HepG2 (cell line): ENCODE data around the gene EAF1. TPM values are rescaled to one million over a fixed set of nuclear protein-coding genes. Genes with fewer than 3 reads are reported as not detected.
A peak's percentile ranks its signal among the peaks of the same experiment; 100 is the strongest.

Experiments
- ATAC-seq: fragments of 200-7000 bp; cut with Tn5 transposase; 3 replicates; pipeline ENCODE4 v1.9.1; 2020; ENCODE audit warnings: mild to moderate bottlenecking, moderate library complexity
- BruUV-seq: library from RNA; stranded (reverse); fragments of 400-500 nt; replicated peaks from 2 replicates; lab custom pipeline; 2021; lab: Mats Ljungman, UMichigan
- CTCF ChIA-PET: fragments of 300-600 bp; formaldehyde crosslinking; extraction: SDS; loops from one replicate; lab custom pipeline; 2021; ENCODE audit warnings: low total read pairs, inconsistent platforms, low intra/inter-chr PET ratio; lab: Yijun Ruan, JAX
- POLR2A ChIA-PET: fragments of 350-600 bp; sonication (Branson Sonifier 250); formaldehyde crosslinking; loops from one replicate; lab custom pipeline; 2020; ENCODE audit warnings: antibody characterized with exemption, inconsistent platforms; lab: Yijun Ruan, JAX
- DNase-seq: peaks from one replicate; pipeline ENCODE4 v3.0.0-alpha.2; 2015; ENCODE audit warnings: low spot score
- FAIRE-seq: peaks from 3 replicates; lab custom pipeline; 2011; peaks lifted over from hg19 to GRCh38; lab: Jason Lieb, UNC
- H2AFZ ChIP-seq: one replicate; pipeline ENCODE4 v1.6.1; 2011; ENCODE audit warnings: low read length, inconsistent platforms
- H3K27ac ChIP-seq: fragments of 300-600 bp; 3 replicates; pipeline ENCODE4 v1.8.0; 2011; ENCODE audit warnings: mixed run types, mild to moderate bottlenecking, mixed read lengths, low read length, inconsistent platforms; ENCODE audit not compliant: insufficient read depth; ENCODE audit errors: extremely low read length
- H3K27me3 ChIP-seq, 2 experiments: fragments of 200-600 bp in 1 of 2; 2 replicates in 1 of 2; 3 replicates in 1 of 2; pipeline versions ENCODE4 v1.6.0 to v1.8.0; 2011; ENCODE audit warnings: low read length in 2 of 2, mild to moderate bottlenecking in 2 of 2, moderate library complexity in 2 of 2, inconsistent platforms in 1 of 2; ENCODE audit not compliant: insufficient read depth in 2 of 2, control insufficient read depth in 1 of 2
- H3K36me3 ChIP-seq, 2 experiments: fragments of 200-600 bp in 1 of 2; replicated peaks in 1 of 2; 2 replicates in 1 of 2; 3 replicates in 1 of 2; pipeline versions ENCODE4 v1.5.1 to v1.8.0; 2011; ENCODE audit warnings: low read length in 2 of 2, inconsistent platforms in 1 of 2; ENCODE audit not compliant: insufficient read depth in 2 of 2, control insufficient read depth in 1 of 2
- H3K4me1 ChIP-seq: 2 replicates; pipeline ENCODE4 v1.5.1; 2012; ENCODE audit warnings: low read length, inconsistent platforms; ENCODE audit not compliant: insufficient read depth
- H3K4me2 ChIP-seq: 2 replicates; pipeline ENCODE4 v1.6.0; 2011; ENCODE audit warnings: low read depth, low read length, inconsistent platforms
- H3K4me3 ChIP-seq, 3 experiments: fragments of 200-600 bp in 1 of 3; sonication (generic), shearing (Covaris generic) in 1 of 3; replicated peaks in 1 of 3; 2 replicates each; pipeline ENCODE4 v1.5.1; 2011 to 2016; ENCODE audit warnings: low read length in 3 of 3, inconsistent platforms in 2 of 3, low read depth in 2 of 3, mild to moderate bottlenecking in 2 of 3, control low read depth in 1 of 3, mixed read lengths in 1 of 3; ENCODE audit not compliant: insufficient read depth in 1 of 3
- H3K79me2 ChIP-seq: one replicate; pipeline ENCODE4 v1.6.1; 2011; ENCODE audit warnings: low read length, inconsistent platforms; ENCODE audit not compliant: insufficient read depth
- H3K9ac ChIP-seq: 2 replicates; pipeline ENCODE4 v1.6.0; 2011; ENCODE audit warnings: mild to moderate bottlenecking, low read depth, low read length, inconsistent platforms; ENCODE audit not compliant: insufficient read depth
- H3K9me3 ChIP-seq: 2 replicates; pipeline ENCODE4 v1.5.1; 2012; ENCODE audit warnings: mild to moderate bottlenecking, low read length
- H4K20me1 ChIP-seq: 2 replicates; pipeline ENCODE4 v1.6.0; 2011; ENCODE audit warnings: inconsistent platforms, mild to moderate bottlenecking, low read length, moderate library complexity; ENCODE audit not compliant: insufficient read depth
- HES4 ChIP-seq: sonication (generic); formaldehyde crosslinking; IDR thresholded peaks from 2 replicates; pipeline ENCODE4 v1.9.0; 2021; ENCODE audit warnings: mild to moderate bottlenecking, missing genetic modification reagents, borderline replicate concordance
- SOX6 ChIP-seq, 2 experiments: fragments of 450-650 bp in 1 of 2; sonication (generic) in 1 of 2; formaldehyde crosslinking in 1 of 2; IDR thresholded peaks; 2 replicates each; pipeline versions ENCODE4 v1.4.0 to v1.6.1; 2017 to 2020; ENCODE audit warnings: antibody characterized with exemption in 1 of 2, mild to moderate bottlenecking in 1 of 2, missing genetic modification reagents in 1 of 2
- TMF1 ChIP-seq: sonication (generic); formaldehyde crosslinking; IDR thresholded peaks from 2 replicates; pipeline ENCODE4 v1.8.1; 2022; ENCODE audit warnings: low read depth, missing genetic modification reagents
- ZMYM2 ChIP-seq: sonication (generic); formaldehyde crosslinking; IDR thresholded peaks from 2 replicates; pipeline ENCODE4 v1.8.0; 2022; ENCODE audit warnings: mild to moderate bottlenecking, missing genetic modification reagents
- WGBS: methylation state at CpG from one replicate; pipeline ENCODE4 v1.1.6; 2017; ENCODE audit warnings: low lambda C conversion rate; 5-methylcytosine and 5-hydroxymethylcytosine counted together
- in situ Hi-C: cut with HindIII; loops from 2 replicates; pipeline ENCODE4 v1.10.0; 2017; ENCODE audit warnings: low pct_unique_long_range_greater_than_20kb; ENCODE audit not compliant: extremely low pct_ligation_motif_present
- intact Hi-C: fragments of 100-400 bp; cut with micrococcal nuclease; formaldehyde crosslinking; loops from one replicate; pipeline ENCODE4 v1.10.0; 2022; ENCODE audit not compliant: unreplicated experiment
- polyA plus RNA-seq, 8 experiments: library from polyadenylated mRNA; depleted of rRNA in 3 of 8; stranded (reverse) in 7 of 8; unstranded in 1 of 8; fragments of >200 nt; fragmentation: Illumina TruSeq in 4 of 8; extraction: Trizol in 4 of 8; gene quantifications; 2 replicates each; pipeline versions ENCODE4 v1.2.1 to v1.2.3, GENCODE V29; 2011 to 2016; ENCODE audit warnings: low read depth in 4 of 8, missing spikeins in 1 of 8, mixed read lengths in 1 of 8; ENCODE audit not compliant: insufficient read depth in 1 of 8
- total RNA-seq, 5 experiments: library from RNA; depleted of rRNA; stranded (reverse); fragments of >200 nt; fragmentation: Illumina TruSeq; extraction: Trizol; gene quantifications; 2 replicates each; pipeline ENCODE4 v1.2.3, GENCODE V29; 2016; ENCODE audit warnings: low read depth in 1 of 5
- TF ChIP-seq, protein P1 (sequence below): sonication (generic); formaldehyde crosslinking; IDR thresholded peaks from 2 replicates; pipeline ENCODE4 v1.8.1; 2023; ENCODE audit warnings: mild to moderate bottlenecking, missing genetic modification reagents
- TF ChIP-seq, protein P2 (sequence below): sonication (generic); formaldehyde crosslinking; IDR thresholded peaks from 2 replicates; pipeline ENCODE4 v1.4.0; 2020; ENCODE audit warnings: missing genetic modification reagents
- TF ChIP-seq, protein P3 (sequence below): sonication (generic); formaldehyde crosslinking; IDR thresholded peaks from 2 replicates; pipeline ENCODE4 v1.5.1; 2020; ENCODE audit warnings: mild to moderate bottlenecking, missing genetic modification reagents, borderline replicate concordance
- TF ChIP-seq, protein P4 (sequence below): sonication (generic); formaldehyde crosslinking; IDR thresholded peaks from 2 replicates; pipeline ENCODE4 v1.4.0; 2020; ENCODE audit warnings: missing genetic modification reagents

EAF1 gene
- total and polyA plus RNA-seq, 2 of the 13 experiments (the other 11 are each of a cell fraction or from before 2014, with no cell fraction given): 8.1 to 30.0 TPM

DNA sequence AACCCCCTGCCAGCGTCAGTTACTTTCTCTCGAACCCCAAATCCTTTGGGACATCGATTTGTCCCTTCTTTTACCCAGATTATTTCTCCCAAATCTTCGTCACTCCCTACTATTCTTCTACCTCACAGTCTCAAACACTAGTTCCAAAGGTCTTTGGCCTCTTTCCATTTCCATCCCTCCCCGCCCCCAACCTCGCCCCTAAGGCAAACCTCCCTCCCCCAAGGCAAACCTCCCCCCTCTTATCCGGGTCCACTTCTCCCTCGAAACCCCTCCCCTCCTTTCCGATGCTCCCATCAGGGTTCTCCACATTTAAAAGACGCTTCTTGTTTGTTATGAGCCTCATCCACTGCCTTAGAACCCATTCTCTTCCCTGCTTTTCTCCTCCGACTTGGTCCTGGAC lies 583 bp downstream of the EAF1 start:
- Histone ChIP-seq H3K9ac (peak overlapping the region; percentile 93), H3K9me3 (no peaks in the 10 kb centered on the region), H3K79me2 (peaks cover 68% of the 10 kb centered on the region), H3K36me3 (peaks cover 8 to 23% of the 10 kb centered on the region in 2 experiments), H3K4me3 (peak overlapping the region; percentile 91 to 99 (median 97)), H3K27ac (peak overlapping the region; percentile 80), H3K4me1 (peaks cover 37% of the 10 kb centered on the region), H4K20me1 (peaks cover 4% of the 10 kb centered on the region; the same call in 1 of the 2 replicates), H3K4me2 (peak overlapping the region; percentile 92), H3K27me3 (peaks cover 0 to 5% of the 10 kb centered on the region in 2 experiments; a peak in 1 of 5 replicates), H2AFZ (no peak overlapping the region)
- WGBS: under 1% methylated on average over 11 of the region's 11 CpGs
- CTCF ChIA-PET: no interaction called here
- POLR2A ChIA-PET: no interaction called here
- DNase-seq: peak; percentile 35
- peak; percentile 38 for ATAC-seq
- in situ Hi-C loops: loop anchor here (5.0 kb wide), 1 partner anchor 129 kb away; no protein-coding TSS in a partner anchor
- FAIRE-seq: no peak
- no TSS peak for BruUV-seq
- intact Hi-C loops: loop anchor here (1.0 kb wide), 1 partner anchor 129 kb away; no protein-coding TSS in a partner anchor
- TF ChIP-seq ZMYM2 (CRISPR knock-in tag): 0 out of 2 replicates have a peak, but pooled peaks have one; percentile 4
- TF ChIP-seq, protein P1, sequence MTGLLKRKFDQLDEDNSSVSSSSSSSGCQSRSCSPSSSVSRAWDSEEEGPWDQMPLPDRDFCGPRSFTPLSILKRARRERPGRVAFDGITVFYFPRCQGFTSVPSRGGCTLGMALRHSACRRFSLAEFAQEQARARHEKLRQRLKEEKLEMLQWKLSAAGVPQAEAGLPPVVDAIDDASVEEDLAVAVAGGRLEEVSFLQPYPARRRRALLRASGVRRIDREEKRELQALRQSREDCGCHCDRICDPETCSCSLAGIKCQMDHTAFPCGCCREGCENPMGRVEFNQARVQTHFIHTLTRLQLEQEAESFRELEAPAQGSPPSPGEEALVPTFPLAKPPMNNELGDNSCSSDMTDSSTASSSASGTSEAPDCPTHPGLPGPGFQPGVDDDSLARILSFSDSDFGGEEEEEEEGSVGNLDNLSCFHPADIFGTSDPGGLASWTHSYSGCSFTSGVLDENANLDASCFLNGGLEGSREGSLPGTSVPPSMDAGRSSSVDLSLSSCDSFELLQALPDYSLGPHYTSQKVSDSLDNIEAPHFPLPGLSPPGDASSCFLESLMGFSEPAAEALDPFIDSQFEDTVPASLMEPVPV (CRISPR knock-in tag): 0 out of 2 replicates have a peak, but pooled peaks have one; percentile 4
- TF ChIP-seq, protein P2, sequence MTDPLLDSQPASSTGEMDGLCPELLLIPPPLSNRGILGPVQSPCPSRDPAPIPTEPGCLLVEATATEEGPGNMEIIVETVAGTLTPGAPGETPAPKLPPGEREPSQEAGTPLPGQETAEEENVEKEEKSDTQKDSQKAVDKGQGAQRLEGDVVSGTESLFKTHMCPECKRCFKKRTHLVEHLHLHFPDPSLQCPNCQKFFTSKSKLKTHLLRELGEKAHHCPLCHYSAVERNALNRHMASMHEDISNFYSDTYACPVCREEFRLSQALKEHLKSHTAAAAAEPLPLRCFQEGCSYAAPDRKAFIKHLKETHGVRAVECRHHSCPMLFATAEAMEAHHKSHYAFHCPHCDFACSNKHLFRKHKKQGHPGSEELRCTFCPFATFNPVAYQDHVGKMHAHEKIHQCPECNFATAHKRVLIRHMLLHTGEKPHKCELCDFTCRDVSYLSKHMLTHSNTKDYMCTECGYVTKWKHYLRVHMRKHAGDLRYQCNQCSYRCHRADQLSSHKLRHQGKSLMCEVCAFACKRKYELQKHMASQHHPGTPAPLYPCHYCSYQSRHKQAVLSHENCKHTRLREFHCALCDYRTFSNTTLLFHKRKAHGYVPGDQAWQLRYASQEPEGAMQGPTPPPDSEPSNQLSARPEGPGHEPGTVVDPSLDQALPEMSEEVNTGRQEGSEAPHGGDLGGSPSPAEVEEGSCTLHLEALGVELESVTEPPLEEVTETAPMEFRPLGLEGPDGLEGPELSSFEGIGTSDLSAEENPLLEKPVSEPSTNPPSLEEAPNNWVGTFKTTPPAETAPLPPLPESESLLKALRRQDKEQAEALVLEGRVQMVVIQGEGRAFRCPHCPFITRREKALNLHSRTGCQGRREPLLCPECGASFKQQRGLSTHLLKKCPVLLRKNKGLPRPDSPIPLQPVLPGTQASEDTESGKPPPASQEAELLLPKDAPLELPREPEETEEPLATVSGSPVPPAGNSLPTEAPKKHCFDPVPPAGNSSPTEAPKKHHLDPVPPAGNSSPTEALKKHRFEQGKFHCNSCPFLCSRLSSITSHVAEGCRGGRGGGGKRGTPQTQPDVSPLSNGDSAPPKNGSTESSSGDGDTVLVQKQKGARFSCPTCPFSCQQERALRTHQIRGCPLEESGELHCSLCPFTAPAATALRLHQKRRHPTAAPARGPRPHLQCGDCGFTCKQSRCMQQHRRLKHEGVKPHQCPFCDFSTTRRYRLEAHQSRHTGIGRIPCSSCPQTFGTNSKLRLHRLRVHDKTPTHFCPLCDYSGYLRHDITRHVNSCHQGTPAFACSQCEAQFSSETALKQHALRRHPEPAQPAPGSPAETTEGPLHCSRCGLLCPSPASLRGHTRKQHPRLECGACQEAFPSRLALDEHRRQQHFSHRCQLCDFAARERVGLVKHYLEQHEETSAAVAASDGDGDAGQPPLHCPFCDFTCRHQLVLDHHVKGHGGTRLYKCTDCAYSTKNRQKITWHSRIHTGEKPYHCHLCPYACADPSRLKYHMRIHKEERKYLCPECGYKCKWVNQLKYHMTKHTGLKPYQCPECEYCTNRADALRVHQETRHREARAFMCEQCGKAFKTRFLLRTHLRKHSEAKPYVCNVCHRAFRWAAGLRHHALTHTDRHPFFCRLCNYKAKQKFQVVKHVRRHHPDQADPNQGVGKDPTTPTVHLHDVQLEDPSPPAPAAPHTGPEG (CRISPR knock-in tag): 0 out of 2 replicates have a peak, but pooled peaks have one; percentile 10
- TF ChIP-seq TMF1 (CRISPR knock-in tag): 0 out of 2 replicates have a peak, but pooled peaks have one; percentile 7
- TF ChIP-seq HES4 (CRISPR knock-in tag): no peak
- TF ChIP-seq SOX6 (IDR thresholded peaks at IDR 0.05): no peak
- 0 out of 2 replicates have a peak, but pooled peaks have one; percentile 1 for TF ChIP-seq SOX6 (CRISPR knock-in tag; IDR thresholded peaks at IDR 0.05)
- TF ChIP-seq, protein P3, sequence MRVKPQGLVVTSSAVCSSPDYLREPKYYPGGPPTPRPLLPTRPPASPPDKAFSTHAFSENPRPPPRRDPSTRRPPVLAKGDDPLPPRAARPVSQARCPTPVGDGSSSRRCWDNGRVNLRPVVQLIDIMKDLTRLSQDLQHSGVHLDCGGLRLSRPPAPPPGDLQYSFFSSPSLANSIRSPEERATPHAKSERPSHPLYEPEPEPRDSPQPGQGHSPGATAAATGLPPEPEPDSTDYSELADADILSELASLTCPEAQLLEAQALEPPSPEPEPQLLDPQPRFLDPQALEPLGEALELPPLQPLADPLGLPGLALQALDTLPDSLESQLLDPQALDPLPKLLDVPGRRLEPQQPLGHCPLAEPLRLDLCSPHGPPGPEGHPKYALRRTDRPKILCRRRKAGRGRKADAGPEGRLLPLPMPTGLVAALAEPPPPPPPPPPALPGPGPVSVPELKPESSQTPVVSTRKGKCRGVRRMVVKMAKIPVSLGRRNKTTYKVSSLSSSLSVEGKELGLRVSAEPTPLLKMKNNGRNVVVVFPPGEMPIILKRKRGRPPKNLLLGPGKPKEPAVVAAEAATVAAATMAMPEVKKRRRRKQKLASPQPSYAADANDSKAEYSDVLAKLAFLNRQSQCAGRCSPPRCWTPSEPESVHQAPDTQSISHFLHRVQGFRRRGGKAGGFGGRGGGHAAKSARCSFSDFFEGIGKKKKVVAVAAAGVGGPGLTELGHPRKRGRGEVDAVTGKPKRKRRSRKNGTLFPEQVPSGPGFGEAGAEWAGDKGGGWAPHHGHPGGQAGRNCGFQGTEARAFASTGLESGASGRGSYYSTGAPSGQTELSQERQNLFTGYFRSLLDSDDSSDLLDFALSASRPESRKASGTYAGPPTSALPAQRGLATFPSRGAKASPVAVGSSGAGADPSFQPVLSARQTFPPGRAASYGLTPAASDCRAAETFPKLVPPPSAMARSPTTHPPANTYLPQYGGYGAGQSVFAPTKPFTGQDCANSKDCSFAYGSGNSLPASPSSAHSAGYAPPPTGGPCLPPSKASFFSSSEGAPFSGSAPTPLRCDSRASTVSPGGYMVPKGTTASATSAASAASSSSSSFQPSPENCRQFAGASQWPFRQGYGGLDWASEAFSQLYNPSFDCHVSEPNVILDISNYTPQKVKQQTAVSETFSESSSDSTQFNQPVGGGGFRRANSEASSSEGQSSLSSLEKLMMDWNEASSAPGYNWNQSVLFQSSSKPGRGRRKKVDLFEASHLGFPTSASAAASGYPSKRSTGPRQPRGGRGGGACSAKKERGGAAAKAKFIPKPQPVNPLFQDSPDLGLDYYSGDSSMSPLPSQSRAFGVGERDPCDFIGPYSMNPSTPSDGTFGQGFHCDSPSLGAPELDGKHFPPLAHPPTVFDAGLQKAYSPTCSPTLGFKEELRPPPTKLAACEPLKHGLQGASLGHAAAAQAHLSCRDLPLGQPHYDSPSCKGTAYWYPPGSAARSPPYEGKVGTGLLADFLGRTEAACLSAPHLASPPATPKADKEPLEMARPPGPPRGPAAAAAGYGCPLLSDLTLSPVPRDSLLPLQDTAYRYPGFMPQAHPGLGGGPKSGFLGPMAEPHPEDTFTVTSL: 0 out of 2 replicates have a peak, but pooled peaks have one; percentile 5
- TF ChIP-seq, protein P4, sequence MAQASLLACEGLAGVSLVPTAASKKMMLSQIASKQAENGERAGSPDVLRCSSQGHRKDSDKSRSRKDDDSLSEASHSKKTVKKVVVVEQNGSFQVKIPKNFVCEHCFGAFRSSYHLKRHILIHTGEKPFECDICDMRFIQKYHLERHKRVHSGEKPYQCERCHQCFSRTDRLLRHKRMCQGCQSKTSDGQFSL (CRISPR knock-in tag): no peak
